ENCODE results near the gene RIMS4. TPM values are rescaled to one million over a fixed set of nuclear protein-coding genes. Genes with fewer than 3 reads are reported as not detected.

The RIMS4 gene
- total and polyA plus RNA-seq, 2 of the 8 experiments (the other 6 are each of a cell fraction or from before 2014, with no cell fraction given), result 13.3 to 44.2 TPM

GRCh38 chr20:44795836-44796235, 14.5 kb downstream of the RIMS4 start (continued):
- no peak for TF ChIP-seq USF2 (IDR thresholded peaks at IDR 0.05; ENCODE audit: low read length)
- no peak for TF ChIP-seq RBBP5 (IDR thresholded peaks at IDR 0.05; ENCODE audit: borderline replicate concordance, low read depth, low read length)
- no peak for TF ChIP-seq CEBPB (IDR thresholded peaks at IDR 0.05; ENCODE audit: low read depth, low read length)
- no peak for TF ChIP-seq TBP (IDR thresholded peaks at IDR 0.05; ENCODE audit: low read depth, low read length)
- TF ChIP-seq SIRT6 (IDR thresholded peaks at IDR 0.05; ENCODE audit: low read length), result no peak

All from H1 (cell line).